CD1c-positive myeloid dendritic cell (primary cell): ENCODE results near the gene FBXO41.

Experiments
- DNase-seq: peaks from one replicate; pipeline ENCODE4 v3.0.0-alpha.2; 2016; ENCODE audit errors: extremely low spot score

FBXO41 gene

GRCh38 chr2:73260338-73260984 is 23.8 kb downstream of the FBXO41 start:
- peak; percentile 33 for DNase-seq

- DNase-seq, result no peak
Measured at GRCh38 chr2:73259704-73260337, 24.5 kb downstream of the FBXO41 start.

GRCh38 chr2:73259276-73259675 is 25.0 kb downstream of the FBXO41 start:
- DNase-seq, result no peak

GRCh38 chr2:73258913-73259215 is 25.4 kb downstream of the FBXO41 start:
- no peak for DNase-seq

- DNase-seq, result no peak
Measured at GRCh38 chr2:73258186-73258912, 25.9 kb downstream of the FBXO41 start.

- DNase-seq, result peak; percentile 38
Measured at GRCh38 chr2:73257425-73258125, 26.7 kb downstream of the FBXO41 start.

- no peak for DNase-seq
Measured at GRCh38 chr2:73257021-73257420, 27.3 kb downstream of the FBXO41 start.

- DNase-seq, result no peak
Measured at GRCh38 chr2:73256618-73256922, 27.7 kb downstream of the FBXO41 start.

- DNase-seq, result no peak
Measured at GRCh38 chr2:73255907-73256617, 28.2 kb downstream of the FBXO41 start.

- DNase-seq, result no peak
Measured at GRCh38 chr2:73255007-73255644, 29.2 kb downstream of the FBXO41 start.

GRCh38 chr2:73254343-73255006 is 29.8 kb downstream of the FBXO41 start:
- no peak for DNase-seq

GRCh38 chr2:73253901-73254300 is 30.4 kb downstream of the FBXO41 start:
- DNase-seq, result peak; percentile 64

GRCh38 chr2:73253400-73253799 is 30.9 kb downstream of the FBXO41 start:
- peak; percentile 13 for DNase-seq

- no peak for DNase-seq
Measured at GRCh38 chr2:73252238-73253027, 31.8 kb downstream of the FBXO41 start.

GRCh38 chr2:73250872-73251846 is 33.1 kb downstream of the FBXO41 start:
- DNase-seq, result no peak

- no peak for DNase-seq
Measured at GRCh38 chr2:73249636-73250035, 34.6 kb downstream of the FBXO41 start.

GRCh38 chr2:73246850-73247249 is 37.4 kb downstream of the FBXO41 start:
- DNase-seq, result no peak

GRCh38 chr2:73244580-73244979 is 39.7 kb downstream of the FBXO41 start:
- no peak for DNase-seq
